ENCODE results near the gene COQ9. TPM values are rescaled to one million over a fixed set of nuclear protein-coding genes. Genes with fewer than 3 reads are reported as not detected.

COQ9 gene
- total RNA-seq, 6 donors from 2014 or later, result 33.1 to 47.1 (median 39.4) TPM

DNA sequence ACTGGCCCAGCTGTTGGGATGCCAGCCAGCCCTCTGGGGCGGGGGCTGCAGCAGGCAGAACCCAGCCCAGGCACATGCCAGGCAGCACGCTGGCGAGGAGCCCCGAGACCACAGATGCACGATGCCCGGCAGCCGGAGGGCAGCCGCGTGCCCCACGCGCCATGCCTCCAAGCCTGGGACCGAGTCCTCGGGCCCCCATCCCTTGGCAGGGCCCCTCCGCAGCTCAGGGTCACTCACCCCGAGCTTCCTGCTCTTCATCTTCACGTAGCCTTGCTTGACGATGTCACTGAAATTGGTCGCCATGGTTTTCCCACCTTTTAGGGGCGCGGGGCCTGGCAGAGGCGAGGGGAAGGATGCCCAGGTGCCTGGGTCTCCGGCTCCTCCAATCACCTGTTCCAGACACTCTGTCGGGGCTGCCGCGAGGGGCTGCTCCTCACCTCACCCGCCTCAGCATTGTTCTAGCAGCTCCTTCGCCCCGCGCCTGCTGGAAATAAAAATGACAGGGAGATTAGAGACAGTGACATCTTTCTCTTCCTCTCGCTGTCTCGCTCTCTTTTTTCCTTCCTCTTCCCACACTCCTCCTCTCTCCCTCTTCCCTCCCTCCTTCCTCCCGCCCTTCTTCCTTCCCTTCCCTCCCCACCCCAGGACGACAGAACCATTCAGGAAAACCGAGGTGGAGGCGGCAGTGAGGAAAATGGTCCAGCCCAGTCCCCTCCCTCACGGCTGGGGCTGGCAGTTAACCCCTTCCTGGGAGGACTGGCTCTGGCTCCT, 32.1 kb downstream of the COQ9 start:
- Histone ChIP-seq H3K4me3 (peak overlapping the region; percentile 4 to 52 (median 36)), H3K27ac (peak overlapping the region; percentile 40 to 64 (median 62)), H3K9me3 (no peaks in the 10 kb centered on the region), H3K36me3 (peaks cover 0 to 9% (median 2%) of the 10 kb centered on the region in 4 donors), H3K27me3 (no peaks in the 10 kb centered on the region), H3K4me1 (peaks cover 38 to 63% (median 54%) of the 10 kb centered on the region in 4 donors)
- TF ChIP-seq EP300 (IDR thresholded peaks at IDR 0.05) (no peak), POLR2AphosphoS5 (IDR thresholded peaks at IDR 0.05) (no peak), POLR2A (IDR thresholded peaks at IDR 0.05) (no peak)
- TF ChIP-seq, protein P1, sequence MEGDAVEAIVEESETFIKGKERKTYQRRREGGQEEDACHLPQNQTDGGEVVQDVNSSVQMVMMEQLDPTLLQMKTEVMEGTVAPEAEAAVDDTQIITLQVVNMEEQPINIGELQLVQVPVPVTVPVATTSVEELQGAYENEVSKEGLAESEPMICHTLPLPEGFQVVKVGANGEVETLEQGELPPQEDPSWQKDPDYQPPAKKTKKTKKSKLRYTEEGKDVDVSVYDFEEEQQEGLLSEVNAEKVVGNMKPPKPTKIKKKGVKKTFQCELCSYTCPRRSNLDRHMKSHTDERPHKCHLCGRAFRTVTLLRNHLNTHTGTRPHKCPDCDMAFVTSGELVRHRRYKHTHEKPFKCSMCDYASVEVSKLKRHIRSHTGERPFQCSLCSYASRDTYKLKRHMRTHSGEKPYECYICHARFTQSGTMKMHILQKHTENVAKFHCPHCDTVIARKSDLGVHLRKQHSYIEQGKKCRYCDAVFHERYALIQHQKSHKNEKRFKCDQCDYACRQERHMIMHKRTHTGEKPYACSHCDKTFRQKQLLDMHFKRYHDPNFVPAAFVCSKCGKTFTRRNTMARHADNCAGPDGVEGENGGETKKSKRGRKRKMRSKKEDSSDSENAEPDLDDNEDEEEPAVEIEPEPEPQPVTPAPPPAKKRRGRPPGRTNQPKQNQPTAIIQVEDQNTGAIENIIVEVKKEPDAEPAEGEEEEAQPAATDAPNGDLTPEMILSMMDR (IDR thresholded peaks at IDR 0.05), result no peak
- 17 to 36% methylated on average over 21 to 29 of the region's 36 CpGs for WGBS, 2 donors
- ATAC-seq (ENCODE audit: low FRiP score in 2 of 2) (peak in 1 of 2 donors; percentile 77), DNase-seq (peak in 1 of 2 donors; percentile 83)

DNA sequence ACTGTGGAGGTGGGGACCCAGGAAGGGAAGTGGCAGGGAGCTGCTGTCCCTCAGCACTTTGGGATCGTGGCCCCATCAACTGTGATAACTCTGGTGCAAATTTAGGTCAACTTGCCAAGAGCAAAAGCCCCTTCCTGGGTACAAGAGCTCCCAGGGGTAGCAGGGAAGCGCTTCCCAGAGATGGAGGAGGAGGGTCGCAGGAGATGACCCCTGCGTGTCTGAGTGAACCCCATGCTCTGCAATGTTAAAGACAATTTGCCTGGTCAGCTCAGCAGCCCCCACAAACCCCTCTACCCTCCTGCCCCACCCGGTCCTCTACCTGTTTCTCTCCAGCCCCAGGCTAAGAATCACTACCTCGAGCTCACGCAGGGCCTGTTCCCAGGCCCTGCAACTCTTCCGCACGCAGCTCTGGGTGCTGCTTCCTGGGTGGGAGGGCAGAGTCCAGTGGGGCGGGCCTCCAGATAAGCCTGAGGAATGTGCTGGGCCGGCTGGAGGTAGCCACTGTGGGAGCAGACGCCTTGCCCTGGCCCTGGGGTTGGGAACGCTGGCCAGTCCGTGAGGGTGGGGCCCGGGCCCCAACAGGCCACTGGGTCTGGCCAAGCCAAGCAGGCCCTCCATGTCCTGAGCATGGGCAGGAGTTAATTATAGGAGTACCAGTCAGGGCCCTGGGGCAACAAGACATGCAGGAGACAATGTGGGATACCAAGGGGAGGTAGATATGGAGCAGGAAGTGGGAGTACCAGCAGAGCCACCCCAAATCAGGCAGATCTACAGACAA, 32.9 kb downstream of the COQ9 start:
- peak overlapping the region; percentile 40 to 64 (median 62) for H3K27ac ChIP-seq
- peaks cover 0 to 2% (median under 1%) of the 10 kb centered on the region in 4 donors for H3K36me3 ChIP-seq
- DNase-seq (peak; percentile 77 to 85), ATAC-seq (ENCODE audit: low FRiP score in 2 of 2) (peak; percentile 78 to 80)
- TF ChIP-seq, protein P1 (IDR thresholded peaks at IDR 0.05), result no peak
- TF ChIP-seq POLR2AphosphoS5 (IDR thresholded peaks at IDR 0.05), result no peak
- no peak for TF ChIP-seq POLR2A (IDR thresholded peaks at IDR 0.05)
- no peak for TF ChIP-seq EP300 (IDR thresholded peaks at IDR 0.05)
- peak overlapping the region; percentile 4 to 52 (median 36) for H3K4me3 ChIP-seq
- 34 to 43% methylated on average over 3 to 13 of the region's 15 CpGs for WGBS, 2 donors
- H3K27me3 ChIP-seq, result no peaks in the 10 kb centered on the region
- peaks cover 43 to 71% (median 60%) of the 10 kb centered on the region in 4 donors for H3K4me1 ChIP-seq
- no peaks in the 10 kb centered on the region for H3K9me3 ChIP-seq

DNA sequence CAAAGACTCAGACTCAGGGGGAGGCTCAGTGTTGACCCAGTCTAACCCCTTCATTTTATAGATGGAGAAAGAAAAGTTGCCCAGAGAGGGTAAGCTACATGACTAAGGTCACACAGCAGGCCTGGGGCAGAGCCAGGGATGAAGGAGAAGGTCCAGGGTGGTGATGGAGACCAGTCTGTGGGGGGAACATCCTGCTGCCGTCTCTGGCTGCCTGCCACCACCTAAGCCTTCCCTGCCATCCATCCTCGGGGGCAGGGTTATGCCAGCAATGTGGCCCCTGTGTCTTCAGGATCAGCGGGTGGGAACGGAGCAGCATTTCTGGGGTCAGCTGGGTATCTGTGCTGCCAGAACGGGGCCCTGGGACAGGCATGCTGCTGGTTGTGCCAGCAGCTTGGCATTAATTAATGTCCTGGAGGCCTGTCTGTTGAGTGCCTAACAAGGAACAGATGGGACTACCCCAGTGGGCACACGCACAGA, 33.5 kb downstream of the COQ9 start:
- no peak for ATAC-seq (ENCODE audit: low FRiP score in 2 of 2)
- 50 to 83% methylated on average over 1 to 6 of the region's 6 CpGs for WGBS, 2 donors

DNA sequence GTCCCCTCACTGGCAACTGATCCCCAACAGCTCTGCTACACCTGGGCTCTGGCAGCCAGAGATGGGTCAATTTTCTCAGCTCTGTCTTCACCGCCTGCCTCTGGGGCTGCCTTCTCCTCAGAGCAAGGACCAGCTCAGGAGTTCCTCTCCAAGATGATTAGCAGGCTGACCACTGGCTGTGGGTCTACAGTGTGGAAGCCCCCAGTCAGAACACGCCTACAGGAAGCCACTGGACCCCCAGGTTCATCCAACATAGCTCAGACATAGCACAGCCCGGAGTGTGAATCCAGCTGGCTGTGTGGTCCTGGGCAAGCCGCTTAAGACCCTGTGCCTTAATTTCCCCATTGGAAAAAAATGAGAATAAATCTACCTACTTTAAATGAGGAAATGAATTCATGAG, 34.1 kb downstream of the COQ9 start:
- peaks cover 41 to 72% (median 60%) of the 10 kb centered on the region in 4 donors for H3K4me1 ChIP-seq
- DNase-seq (no peak), ATAC-seq (ENCODE audit: low FRiP score in 2 of 2) (no peak)
- TF ChIP-seq EP300 (IDR thresholded peaks at IDR 0.05), result no peak
- TF ChIP-seq, protein P1 (IDR thresholded peaks at IDR 0.05), result no peak
- TF ChIP-seq POLR2AphosphoS5 (IDR thresholded peaks at IDR 0.05), result no peak
- TF ChIP-seq POLR2A (IDR thresholded peaks at IDR 0.05), result no peak
- 90 to 93% methylated on average over 3 to 4 of the region's 4 CpGs for WGBS, 2 donors
- no peaks in the 10 kb centered on the region for H3K9me3 ChIP-seq
- H3K27me3 ChIP-seq, result no peaks in the 10 kb centered on the region
- H3K36me3 ChIP-seq, result no peaks in the 10 kb centered on the region
- H3K4me3 ChIP-seq, result no peak overlapping the region
- H3K27ac ChIP-seq, result no peak overlapping the region

More for the DNA sequence above, 33.5 kb downstream of the COQ9 start:
- Histone ChIP-seq H3K27me3 (no peaks in the 10 kb centered on the region), H3K27ac (peak overlapping the region; percentile 40 to 64 (median 62)), H3K4me1 (peaks cover 47 to 75% (median 65%) of the 10 kb centered on the region in 4 donors), H3K4me3 (no peak overlapping the region), H3K36me3 (no peaks in the 10 kb centered on the region), H3K9me3 (no peaks in the 10 kb centered on the region)
- no peak for TF ChIP-seq POLR2A (IDR thresholded peaks at IDR 0.05)
- TF ChIP-seq, protein P1 (IDR thresholded peaks at IDR 0.05), result no peak
- TF ChIP-seq POLR2AphosphoS5 (IDR thresholded peaks at IDR 0.05), result no peak
- no peak for TF ChIP-seq EP300 (IDR thresholded peaks at IDR 0.05)
- DNase-seq, result no peak
